GM18519 (cell line): Measurements from ENCODE around the gene GALR2.

ENCODE experiments used
- ATAC-seq: cut with Tn5 transposase; IDR thresholded peaks from one replicate; pipeline ENCODE4 v1.9.1; 2021; ENCODE audit warnings: mild to moderate bottlenecking, moderate library complexity; ENCODE audit not compliant: unreplicated experiment, low FRiP score

Gene GALR2

GRCh38 chr17:76078860-76079534 is 4.4 kb downstream of the GALR2 start, which contains the start of gene ZACN:
Gene ZACN (plus strand): TSS chr17:76079182. CDS start chr17:76079265, 83 bp downstream.
- no peak for ATAC-seq

- no peak for ATAC-seq
Observed at GRCh38 chr17:76079535-76079955, 5.0 kb downstream of the GALR2 start.

- ATAC-seq: no peak
Observed at GRCh38 chr17:76079956-76080767, 5.6 kb downstream of the GALR2 start.

GRCh38 chr17:76080768-76081287 is 6.2 kb downstream of the GALR2 start:
- ATAC-seq: no peak

- no peak for ATAC-seq
Observed at GRCh38 chr17:76081295-76082210, 7.0 kb downstream of the GALR2 start.

- no peak for ATAC-seq
Observed at GRCh38 chr17:76082326-76083251, 8.0 kb downstream of the GALR2 start.

GRCh38 chr17:76083536-76084182 is 9.1 kb downstream of the GALR2 start:
- ATAC-seq: no peak

GRCh38 chr17:76085066-76085730 is 10.6 kb downstream of the GALR2 start:
- no peak for ATAC-seq

GRCh38 chr17:76085731-76086366 is 11.3 kb downstream of the GALR2 start:
- no peak for ATAC-seq

- no peak for ATAC-seq
Observed at GRCh38 chr17:76086384-76086783, 11.8 kb downstream of the GALR2 start.

- no peak for ATAC-seq
Observed at GRCh38 chr17:76087531-76087930, 12.9 kb downstream of the GALR2 start.

- ATAC-seq: no peak
Observed at GRCh38 chr17:76088041-76088867, 13.7 kb downstream of the GALR2 start.

GRCh38 chr17:76088868-76089576 is 14.4 kb downstream of the GALR2 start:
- no peak for ATAC-seq

GRCh38 chr17:76089680-76090516 is 15.3 kb downstream of the GALR2 start:
- no peak for ATAC-seq

- ATAC-seq: no peak
Observed at GRCh38 chr17:76090517-76091129, 16.0 kb downstream of the GALR2 start.
